NCI-H1930 (cell line): ENCODE data around the gene RAI1.

ENCODE experiments used
- DNase-seq, 2 experiments: peaks; one replicate each; lab custom pipeline; 2025; lab: John Stamatoyannopoulos, UW

Gene RAI1

GRCh38 chr17:17830740-17831207 is 149.5 kb downstream of the RAI1 start:
- no peak for DNase-seq

DNA sequence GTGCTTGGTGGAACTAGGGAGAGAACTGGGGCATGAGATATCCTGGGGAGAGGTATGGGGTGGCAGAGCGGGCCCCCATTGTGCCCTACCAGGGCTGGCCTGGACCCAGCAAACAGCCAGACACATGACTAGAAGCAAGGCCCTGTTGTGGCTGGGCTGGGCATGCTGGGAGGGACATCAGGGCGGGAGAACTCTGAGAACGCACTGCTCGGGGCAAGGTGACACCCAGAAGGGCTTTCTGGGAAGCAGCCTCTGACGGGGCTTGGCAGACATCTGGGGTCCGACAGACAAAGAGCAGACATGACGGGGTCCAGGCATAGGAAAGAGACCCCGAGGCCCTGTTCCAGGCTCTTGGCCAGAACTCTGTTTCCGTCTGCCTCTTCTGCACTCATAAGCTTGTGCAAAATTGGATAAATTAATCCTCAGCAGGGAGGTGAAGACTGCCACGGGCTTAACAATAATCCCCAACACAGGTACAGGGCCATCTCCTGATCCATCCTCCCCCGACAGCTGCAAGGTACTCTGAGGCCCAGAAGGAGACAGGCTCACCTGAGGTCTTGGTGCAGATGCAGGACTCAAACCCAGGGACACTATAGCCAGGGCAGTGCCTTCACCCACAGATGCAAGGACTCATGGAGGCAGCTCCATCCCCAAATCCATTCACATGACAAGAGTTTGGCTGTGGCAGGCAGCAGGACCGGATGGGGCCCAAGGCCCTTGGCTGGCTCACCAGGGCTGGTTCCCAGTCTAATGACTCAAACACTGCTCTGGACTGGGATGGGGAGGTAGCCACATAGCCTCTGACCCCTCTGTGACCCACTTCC is 150.2 kb downstream of the RAI1 start:
- DNase-seq, result no peak

GRCh38 chr17:17832032-17832363 is 150.7 kb downstream of the RAI1 start:
- DNase-seq, result no peak

DNA sequence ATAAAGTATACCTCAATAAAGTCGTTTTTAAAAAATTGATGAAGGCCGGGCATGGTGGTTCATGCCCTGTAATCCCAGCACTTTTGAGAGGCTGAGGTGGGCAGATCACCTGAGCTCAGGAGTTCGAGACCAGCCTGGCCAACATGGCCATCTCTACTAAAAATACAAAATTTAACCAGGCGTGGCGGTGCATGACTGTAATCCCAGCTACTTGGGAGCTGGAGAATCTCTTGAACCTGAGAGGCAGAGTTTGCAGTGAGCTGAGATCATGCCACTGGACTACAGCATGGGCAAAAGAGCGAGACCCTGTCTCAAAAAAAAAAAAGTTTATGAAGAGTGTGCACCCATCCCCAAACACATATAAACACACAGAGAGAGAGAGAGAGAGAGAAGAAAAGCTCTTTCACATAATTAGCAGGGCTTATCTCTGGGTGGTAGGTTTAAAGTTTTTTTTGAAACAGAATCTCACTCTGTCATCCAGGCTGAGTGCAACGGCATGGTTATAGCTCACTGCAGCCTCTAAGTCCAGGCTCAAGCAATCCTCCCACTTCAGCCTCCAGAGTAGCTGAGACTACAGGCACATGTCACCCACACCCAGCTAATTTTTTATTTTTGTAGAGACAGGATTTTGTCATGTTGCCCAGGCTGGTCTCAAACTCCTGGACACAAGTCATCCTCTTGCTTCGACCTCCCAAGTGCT is 152.6 kb downstream of the RAI1 start:
- DNase-seq, result no peak

- DNase-seq, result no peak
Observed at GRCh38 chr17:17834974-17835373, 153.7 kb downstream of the RAI1 start.

DNA sequence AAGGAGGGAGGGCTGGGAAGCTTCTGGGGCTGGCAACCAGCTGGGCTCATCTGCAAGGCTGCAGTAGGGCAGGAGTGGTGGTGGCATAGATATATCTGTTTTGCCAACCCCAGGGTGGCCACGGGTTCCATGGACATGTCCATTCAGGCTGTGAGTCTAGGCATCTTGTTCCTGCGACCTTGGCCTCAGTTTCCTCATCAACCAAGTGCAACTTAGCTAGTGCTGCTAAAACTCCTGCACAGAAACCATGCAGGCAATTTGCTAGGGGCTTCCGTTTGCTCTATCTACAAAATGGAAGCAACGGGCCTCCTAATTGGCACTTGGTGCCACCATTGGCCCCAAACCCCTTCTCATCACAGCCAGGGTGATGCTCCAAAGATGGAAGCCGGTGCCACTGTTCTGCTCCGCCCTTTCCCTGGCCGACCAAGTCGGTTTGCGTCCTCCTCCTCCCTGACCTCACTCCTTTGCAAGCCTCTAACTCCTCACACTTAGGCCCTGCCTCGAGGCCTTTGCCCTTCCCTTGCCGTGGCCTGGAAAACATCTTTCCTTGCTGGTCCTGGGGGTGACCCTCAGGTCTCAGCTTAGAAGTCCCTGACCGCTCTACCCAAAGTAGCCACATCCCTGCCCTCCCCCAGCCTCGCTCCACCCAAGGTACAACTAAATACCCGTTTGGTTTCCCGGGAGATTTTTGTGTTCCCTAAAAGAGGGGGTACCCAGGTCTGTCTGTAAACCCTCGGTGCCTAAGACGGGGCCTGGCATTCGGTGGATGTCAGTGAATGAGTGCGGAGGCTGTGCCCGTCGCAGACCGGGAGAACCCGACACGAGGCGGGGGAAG is 154.4 kb downstream of the RAI1 start:
- no peak for DNase-seq

GRCh38 chr17:17836250-17836817 is 155.1 kb downstream of the RAI1 start:
- peak; percentile 93 to 98 for DNase-seq

GRCh38 chr17:17836818-17837379 is 155.6 kb downstream of the RAI1 start, which contains the start of gene SREBF1:
Gene SREBF1 (minus strand): TSS chr17:17836986. CDS start chr17:17836817, 169 bp downstream.
- DNase-seq, result no peak

GRCh38 chr17:17837380-17837821 is 156.1 kb downstream of the RAI1 start:
- no peak for DNase-seq

- no peak for DNase-seq
Observed at GRCh38 chr17:17837966-17838962, 157.0 kb downstream of the RAI1 start.

- peak; percentile 66 to 81 for DNase-seq
Observed at GRCh38 chr17:17839791-17840707, 158.8 kb downstream of the RAI1 start.

DNA sequence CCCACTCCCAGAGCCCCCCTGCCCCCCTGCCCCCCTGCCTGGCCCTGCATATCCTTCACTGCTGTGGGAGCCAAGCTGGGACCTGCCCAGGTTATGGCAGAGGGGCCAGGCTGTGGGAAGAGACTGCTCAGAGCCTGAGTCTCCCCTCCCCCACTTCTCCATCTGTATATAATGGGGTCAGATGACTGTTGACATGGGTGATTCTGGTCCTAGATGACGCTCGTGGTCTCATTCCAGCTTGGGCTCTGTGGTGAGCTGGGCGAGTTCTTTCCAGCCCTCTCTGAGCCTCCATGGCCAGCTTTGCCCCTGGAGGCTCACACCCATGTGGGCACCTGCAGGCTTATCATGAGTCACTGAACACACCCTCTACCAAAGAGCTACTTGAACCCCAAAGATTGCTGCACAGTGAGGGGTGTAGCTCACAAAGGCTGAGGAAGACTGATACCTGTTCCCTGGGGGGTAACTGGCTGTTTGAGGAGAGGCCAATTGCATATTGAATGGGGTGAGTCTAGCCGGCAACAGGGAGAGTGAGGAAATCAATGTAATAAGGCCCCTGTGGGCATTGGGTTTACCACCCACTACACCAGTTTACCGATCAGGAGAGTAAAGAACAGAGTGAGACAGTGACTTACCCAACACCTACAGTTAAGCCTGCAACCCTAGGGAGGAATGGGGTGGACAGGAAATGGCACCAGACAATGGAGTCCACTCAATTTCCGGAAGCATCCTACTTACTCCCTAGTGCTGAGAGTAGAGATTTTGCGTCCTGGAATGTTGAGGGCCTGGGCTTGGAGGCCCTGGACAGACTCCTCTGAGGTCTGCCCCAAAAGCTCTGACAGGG is 159.7 kb downstream of the RAI1 start:
- DNase-seq, result no peak

DNA sequence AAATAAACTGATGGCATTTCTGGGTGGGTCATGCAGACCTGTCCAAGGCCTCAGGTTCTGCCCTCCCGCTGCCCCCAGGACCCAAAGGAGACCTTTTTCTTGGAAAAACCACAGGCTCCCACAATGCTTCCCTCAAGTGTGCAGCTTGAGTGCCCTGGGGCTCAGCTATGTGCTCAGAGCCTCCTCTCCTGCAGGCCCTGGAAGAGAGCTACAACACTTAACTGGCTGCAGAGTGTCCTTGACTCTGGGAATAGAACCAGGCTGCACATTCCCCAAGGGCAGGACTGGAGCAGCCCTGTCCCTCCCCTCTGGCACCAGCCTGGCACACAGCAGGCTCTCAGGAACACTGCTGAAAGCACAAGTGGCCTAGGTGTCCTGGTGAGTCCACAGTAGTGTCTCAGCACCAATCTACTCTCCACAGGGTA is 160.4 kb downstream of the RAI1 start:
- no peak for DNase-seq

DNA sequence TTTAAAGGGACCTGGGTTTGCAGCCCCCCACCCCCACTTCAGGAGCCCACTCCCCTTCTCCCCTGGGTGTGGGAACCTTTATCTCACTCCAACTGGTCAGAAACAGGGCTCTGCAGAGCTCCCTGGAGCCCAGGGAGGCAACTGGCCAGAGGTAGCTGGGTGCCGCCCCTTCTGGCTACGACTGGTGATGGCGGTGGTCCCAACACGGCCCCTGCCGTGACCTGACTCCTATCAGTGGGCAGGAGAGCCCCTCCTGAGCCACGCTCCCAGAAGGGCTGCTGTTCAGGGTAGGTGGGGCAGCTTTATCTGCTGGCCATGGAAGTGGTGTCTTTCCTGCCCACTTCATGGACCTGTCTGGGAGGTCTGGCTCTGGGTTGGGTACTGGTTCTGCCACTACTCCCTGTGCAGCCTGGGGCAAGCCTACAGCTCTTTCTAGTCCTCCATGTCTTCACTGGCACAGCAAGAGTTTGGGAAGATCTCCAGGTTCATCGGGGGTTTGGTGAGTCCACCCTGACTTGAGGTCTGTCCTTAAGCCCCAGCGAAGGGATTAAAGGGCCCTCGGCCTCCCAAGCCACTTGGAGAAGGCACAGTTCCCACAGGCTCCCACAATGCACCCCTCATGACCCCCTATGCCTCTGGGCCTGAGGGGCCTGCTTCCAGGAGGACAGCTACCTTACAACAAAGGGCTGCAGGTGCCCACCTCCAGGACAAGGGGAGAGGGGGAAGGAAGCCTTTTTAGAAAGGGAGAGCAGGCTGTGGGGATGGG is 161.0 kb downstream of the RAI1 start:
- no peak for DNase-seq

GRCh38 chr17:17843096-17843495 is 161.8 kb downstream of the RAI1 start:
- no peak for DNase-seq

DNA sequence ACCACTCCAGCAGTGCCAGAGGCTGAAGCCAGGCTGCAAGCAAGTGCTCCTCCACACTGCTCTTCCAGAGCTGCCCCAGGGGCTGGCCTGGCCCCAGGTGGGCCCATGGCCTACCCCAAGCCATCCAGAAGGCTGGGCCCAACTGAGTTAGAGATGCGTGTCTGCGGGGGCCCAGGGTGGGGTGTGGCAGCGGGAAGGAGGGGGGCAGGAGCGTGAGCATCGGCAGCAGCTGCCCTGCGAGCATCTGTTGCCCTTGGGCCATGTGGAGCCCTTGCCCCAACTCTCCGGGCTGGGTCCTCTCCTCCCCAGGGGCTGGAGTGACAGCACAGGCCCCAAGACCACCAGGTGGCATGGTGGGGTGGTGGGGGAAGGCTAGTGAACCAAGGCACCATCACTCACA is 162.8 kb downstream of the RAI1 start:
- no peak for DNase-seq

DNA sequence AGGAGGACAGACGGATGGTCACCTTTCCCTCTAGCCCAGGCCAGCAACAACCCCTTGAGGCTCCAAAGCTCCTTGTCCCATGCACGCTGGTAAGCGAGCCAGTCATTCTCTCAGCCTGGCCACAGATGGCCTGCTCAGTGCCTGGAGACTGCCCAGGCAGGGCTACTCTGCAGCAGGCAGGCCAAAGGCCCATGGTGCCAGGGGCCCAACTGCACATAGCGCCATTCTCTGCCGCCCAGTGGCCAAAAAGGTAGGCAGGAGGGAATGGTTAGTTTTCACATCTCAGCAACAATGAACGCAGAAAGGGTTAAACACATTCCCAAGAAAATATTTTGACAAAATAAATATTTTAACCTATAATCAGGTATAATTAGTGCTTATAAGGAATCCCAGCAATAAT is 163.2 kb downstream of the RAI1 start:
- no peak for DNase-seq
